CD4-positive, alpha-beta T cell treated with Interleukin-6 for 4 hours (primary cell): ENCODE data around the gene COMMD1.
"Not testable (repeated sequence)": the region's sequence is repeated elsewhere in the genome, so short reads cannot be mapped to it uniquely, and the experiment has no call there.

Source experiments
- DNase-seq: peaks from one replicate; pipeline ENCODE4 v3.0.0-alpha.2; 2020; ENCODE audit warnings: mixed read lengths

The COMMD1 gene

GRCh38 chr2:61924895-61925663, 19.6 kb downstream of the COMMD1 start:
- no peak for DNase-seq

- no peak for DNase-seq
These were observed 21.3 kb downstream of the COMMD1 start for GRCh38 chr2:61926531-61927477.

- DNase-seq = no peak
These were observed 23.5 kb downstream of the COMMD1 start for GRCh38 chr2:61928826-61929461.

- no peak for DNase-seq
These were observed 31.6 kb downstream of the COMMD1 start for GRCh38 chr2:61937098-61937497.

GRCh38 chr2:61937886-61938285, 32.4 kb downstream of the COMMD1 start:
- DNase-seq = no peak

GRCh38 chr2:61938511-61938910, 33.0 kb downstream of the COMMD1 start:
- no peak for DNase-seq

GRCh38 chr2:61943251-61943650, 37.8 kb downstream of the COMMD1 start:
- DNase-seq = no peak

GRCh38 chr2:61946666-61947065, 41.2 kb downstream of the COMMD1 start:
- no peak for DNase-seq

- DNase-seq = no peak
These were observed 43.4 kb downstream of the COMMD1 start for GRCh38 chr2:61948661-61949457.

- no peak for DNase-seq
These were observed 43.9 kb downstream of the COMMD1 start for GRCh38 chr2:61949458-61949713.

- DNase-seq = no peak
These were observed 44.5 kb downstream of the COMMD1 start for GRCh38 chr2:61949714-61950560.

GRCh38 chr2:61950571-61951315, 45.3 kb downstream of the COMMD1 start:
- no peak for DNase-seq

GRCh38 chr2:61951881-61952280, 46.4 kb downstream of the COMMD1 start:
- no peak for DNase-seq

GRCh38 chr2:61952288-61952687, 46.8 kb downstream of the COMMD1 start:
- no peak for DNase-seq

GRCh38 chr2:61954856-61955255, 49.4 kb downstream of the COMMD1 start:
- DNase-seq = not testable (repeated sequence)

GRCh38 chr2:61959381-61960293, 54.2 kb downstream of the COMMD1 start:
- DNase-seq = no peak

GRCh38 chr2:61961231-61961901, 55.9 kb downstream of the COMMD1 start:
- no peak for DNase-seq

- no peak for DNase-seq
These were observed 56.9 kb downstream of the COMMD1 start for GRCh38 chr2:61962095-61962984.
